Retinal pigment epithelial cell (primary cell): ENCODE data around the gene TCF25.
A peak's percentile ranks its signal among the peaks of the same experiment; 100 is the strongest.

Experiments
- DNase-seq: peaks from one replicate; pipeline ENCODE4 v3.0.0-alpha.2; 2010; ENCODE audit warnings: low read depth
- H3K4me3 ChIP-seq: 2 replicates; pipeline ENCODE4 v1.5.1; 2011; ENCODE audit warnings: mild to moderate bottlenecking, low read length, control low read depth, moderate library complexity
- TF ChIP-seq, protein P1 (sequence below): conservative IDR thresholded peaks from 2 replicates; pipeline ENCODE4 v1.5.1; 2011; ENCODE audit warnings: low read depth, low read length, control low read depth, inconsistent platforms

Gene TCF25

DNA sequence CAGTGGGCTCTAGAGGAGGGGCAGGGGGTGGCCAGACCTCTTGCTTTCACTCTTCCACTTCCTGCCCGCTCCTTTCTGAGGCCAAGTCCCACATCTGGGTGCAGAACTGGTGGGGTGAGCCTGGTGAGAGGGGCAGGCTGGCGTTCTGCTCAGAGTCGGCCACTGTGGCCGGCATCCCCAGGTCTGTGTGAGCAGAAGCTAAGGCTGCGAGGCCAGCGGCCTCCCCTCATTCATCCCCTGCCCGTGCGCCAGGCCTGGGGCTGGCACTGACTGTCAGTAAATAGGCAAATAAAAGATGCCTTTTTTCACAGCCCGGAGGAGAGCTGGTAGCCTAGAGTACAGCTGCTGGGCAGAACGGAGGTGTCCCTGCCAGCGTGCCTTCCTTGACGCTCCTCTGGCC lies 76.4 kb downstream of the TCF25 start:
- TF ChIP-seq, protein P1, sequence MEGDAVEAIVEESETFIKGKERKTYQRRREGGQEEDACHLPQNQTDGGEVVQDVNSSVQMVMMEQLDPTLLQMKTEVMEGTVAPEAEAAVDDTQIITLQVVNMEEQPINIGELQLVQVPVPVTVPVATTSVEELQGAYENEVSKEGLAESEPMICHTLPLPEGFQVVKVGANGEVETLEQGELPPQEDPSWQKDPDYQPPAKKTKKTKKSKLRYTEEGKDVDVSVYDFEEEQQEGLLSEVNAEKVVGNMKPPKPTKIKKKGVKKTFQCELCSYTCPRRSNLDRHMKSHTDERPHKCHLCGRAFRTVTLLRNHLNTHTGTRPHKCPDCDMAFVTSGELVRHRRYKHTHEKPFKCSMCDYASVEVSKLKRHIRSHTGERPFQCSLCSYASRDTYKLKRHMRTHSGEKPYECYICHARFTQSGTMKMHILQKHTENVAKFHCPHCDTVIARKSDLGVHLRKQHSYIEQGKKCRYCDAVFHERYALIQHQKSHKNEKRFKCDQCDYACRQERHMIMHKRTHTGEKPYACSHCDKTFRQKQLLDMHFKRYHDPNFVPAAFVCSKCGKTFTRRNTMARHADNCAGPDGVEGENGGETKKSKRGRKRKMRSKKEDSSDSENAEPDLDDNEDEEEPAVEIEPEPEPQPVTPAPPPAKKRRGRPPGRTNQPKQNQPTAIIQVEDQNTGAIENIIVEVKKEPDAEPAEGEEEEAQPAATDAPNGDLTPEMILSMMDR = no peak
- DNase-seq = no peak
- H3K4me3 ChIP-seq = peak overlapping the region; percentile 65

DNA sequence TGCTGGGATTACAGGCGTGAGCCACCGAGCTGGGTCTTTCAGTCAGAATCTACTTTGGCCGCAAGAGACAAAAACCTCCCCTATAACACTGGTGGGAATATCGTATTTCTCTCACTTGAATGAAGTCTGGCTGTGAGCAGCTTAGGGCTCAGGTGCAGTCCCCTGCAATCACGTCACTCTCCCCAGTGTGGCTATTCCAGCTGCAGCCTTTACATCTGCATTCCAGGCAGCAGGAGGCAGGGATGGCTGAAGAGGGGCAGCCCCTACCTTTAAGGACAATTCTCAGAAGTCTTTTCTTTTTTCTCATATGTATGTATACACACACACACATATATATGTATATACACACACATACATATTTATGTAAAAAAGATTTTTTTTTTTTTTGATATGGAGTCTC lies 78.1 kb downstream of the TCF25 start:
- H3K4me3 ChIP-seq = no peak overlapping the region
- TF ChIP-seq, protein P1 = no peak
- DNase-seq = no peak

DNA sequence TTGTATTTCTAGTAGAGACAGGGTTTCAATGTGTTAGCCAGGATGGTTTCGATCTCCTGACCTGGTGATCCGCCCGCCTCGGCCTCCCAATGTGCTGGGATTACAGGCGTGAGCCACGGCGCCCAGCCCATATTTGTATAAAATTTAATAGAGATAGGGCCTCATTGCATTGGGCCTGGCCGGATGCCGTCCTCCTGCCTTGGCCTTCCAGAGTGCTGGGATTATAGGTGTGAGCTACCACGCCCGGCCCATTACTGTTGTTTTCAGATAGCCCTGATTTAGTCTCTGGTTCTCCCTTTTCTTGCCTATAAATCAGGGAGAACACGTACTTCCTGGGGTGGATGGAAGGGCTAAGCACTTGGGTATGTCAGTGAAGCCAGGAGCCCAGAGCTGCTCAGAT lies 78.7 kb downstream of the TCF25 start:
- H3K4me3 ChIP-seq = no peak overlapping the region
- TF ChIP-seq, protein P1 = no peak
- DNase-seq = no peak

DNA sequence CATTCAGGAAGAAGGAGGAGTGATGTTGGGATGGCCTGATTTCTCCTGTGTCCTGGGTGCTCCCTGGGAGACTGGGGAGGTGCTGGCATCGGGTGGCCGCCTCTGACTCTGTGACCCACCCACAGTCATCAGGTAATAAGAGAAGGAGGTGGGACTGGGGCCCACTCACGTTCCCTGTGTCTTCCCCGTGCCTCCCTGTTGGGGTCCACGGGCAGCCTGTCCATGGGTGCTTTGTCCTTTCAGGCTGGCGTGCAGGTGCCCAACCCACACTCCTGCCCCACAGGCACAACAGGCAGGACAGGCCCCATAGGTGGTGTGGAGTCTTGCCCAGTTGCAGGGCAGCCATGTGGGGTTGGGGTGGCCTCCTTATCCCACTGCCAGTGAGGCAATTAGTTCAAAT lies 79.2 kb downstream of the TCF25 start:
- TF ChIP-seq, protein P1 = no peak

DNA sequence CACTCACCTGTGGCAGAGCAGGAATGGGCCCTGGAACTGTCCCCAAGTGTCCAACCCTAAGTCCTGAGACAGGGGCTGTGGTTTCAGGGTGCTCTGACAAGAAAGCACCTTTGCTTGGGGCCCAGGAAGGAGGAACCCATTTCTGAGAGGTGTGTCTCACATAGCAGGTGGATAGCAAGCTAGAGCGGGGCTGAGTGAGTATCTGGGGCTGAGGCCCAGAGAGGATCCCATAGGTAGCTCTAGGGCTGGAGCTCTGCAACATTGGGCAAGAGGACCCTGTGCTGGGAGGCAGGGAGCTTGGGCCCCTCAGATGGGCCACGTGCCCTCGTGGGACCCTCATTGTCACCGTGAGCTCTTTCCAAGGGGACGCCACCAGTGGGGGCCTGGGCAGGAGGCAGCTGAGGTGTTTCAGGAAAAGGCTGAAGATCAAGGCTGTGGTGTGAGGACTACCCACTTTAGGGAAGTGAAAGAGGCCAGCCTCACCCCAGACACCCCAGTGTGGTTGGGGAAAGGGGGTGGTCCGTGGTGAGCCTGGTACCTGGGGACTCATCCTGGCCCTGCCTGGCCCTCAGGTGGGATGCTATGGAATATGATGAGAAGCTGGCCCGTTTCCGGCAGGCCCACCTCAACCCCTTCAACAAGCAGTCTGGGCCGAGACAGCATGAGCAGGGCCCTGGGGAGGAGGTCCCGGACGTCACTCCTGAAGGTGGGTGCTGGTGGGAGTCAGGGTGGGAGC lies 80.4 kb downstream of the TCF25 start:
- no peak for DNase-seq
- TF ChIP-seq, protein P1 = no peak
- no peak overlapping the region for H3K4me3 ChIP-seq

More for the DNA sequence above, 79.2 kb downstream of the TCF25 start:
- H3K4me3 ChIP-seq = no peak overlapping the region
- no peak for DNase-seq

DNA sequence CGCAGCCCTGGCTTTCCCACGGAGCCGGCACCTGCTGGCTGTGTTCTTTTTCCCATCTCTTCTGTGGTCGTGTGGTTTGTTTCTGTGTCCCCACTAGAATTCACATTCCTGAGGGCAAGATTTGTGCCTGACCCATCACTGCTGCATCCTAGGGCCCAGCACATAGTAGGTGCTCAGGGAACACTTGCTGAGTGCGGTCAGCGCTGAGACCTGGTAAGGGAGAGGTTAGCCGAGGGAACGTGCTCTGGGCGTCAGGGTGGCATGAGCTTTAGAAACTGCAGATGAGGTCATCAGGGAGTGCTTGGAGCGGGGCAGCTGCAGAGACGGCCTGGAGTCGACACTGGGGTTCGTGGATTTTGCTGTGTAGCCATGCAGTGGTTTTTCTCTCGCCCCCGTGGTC lies 81.1 kb downstream of the TCF25 start:
- TF ChIP-seq, protein P1 = no peak
- DNase-seq = no peak
- H3K4me3 ChIP-seq = no peak overlapping the region

DNA sequence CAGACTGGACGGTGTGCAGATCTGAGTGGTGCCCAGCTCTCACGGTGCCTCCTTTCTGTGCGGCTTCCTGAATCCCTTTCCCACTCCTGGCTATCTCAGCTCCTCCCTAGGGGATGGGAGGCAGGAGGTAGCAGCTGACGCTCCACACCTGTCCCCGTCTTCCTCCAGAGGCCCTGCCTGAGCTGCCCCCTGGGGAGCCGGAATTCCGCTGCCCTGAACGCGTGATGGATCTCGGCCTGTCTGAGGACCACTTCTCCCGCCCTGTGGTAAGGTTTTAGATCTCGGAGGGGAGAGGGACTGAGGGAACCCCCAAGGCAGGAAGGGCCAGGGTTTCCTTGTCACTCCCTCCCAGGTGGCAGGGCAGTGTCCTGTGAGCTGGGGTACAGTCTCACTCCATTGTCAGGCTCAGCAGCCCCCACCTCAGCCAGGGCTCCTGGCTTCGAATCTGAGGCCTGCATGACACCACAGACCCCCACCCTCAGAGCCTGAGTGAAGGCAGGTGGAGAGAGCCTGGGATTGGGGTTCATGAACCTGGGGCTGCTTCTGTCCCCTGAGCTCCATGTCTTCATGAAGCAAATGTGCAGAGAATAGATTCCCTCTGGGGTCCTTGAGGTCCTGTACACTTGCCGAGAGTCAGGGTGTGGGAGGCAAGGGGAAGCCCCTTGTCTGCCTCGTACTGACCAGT lies 81.8 kb downstream of the TCF25 start:
- H3K4me3 ChIP-seq = no peak overlapping the region
- TF ChIP-seq, protein P1 = no peak
- no peak for DNase-seq
